GM21447 (cell line): ENCODE results near the gene TSPY9.
"Not testable (repeated sequence)": the region's sequence is repeated elsewhere in the genome, so short reads cannot be mapped to it uniquely, and the experiment has no call there.

ENCODE experiments used
- ATAC-seq: cut with Tn5 transposase; IDR thresholded peaks from one replicate; pipeline ENCODE4 v1.9.1; 2021; ENCODE audit not compliant: unreplicated experiment

Gene TSPY9, protein sequence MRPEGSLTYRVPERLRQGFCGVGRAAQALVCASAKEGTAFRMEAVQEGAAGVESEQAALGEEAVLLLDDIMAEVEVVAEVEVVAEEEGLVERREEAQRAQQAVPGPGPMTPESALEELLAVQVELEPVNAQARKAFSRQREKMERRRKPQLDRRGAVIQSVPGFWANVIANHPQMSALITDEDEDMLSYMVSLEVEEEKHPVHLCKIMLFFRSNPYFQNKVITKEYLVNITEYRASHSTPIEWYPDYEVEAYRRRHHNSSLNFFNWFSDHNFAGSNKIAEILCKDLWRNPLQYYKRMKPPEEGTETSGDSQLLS

DNA sequence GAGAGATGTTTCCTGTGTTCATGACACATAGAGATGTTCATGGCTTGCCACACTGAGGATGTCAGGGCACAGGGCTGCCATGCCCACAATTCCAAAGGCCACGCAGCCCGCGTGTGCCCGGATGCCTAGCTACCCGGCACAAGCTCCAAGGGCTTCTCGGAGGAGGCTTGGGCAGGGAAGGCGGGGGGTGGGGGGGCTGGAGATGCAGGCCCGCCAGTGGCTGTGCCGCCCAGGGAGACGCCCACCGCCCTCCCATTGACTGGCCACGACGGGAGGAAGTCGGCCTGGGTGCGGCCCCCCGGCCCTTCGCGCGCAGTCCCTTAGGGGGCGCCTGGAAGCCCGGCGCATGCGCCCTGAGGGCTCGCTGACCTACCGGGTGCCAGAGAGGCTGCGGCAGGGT is at the start of gene TSPY9:
Gene TSPY9, plus strand, starts transcription at position 301 of the 400 bp plus-strand sequence. Its CDS starts 46 bp downstream, at position 347.
- ATAC-seq, result not testable (repeated sequence)

DNA sequence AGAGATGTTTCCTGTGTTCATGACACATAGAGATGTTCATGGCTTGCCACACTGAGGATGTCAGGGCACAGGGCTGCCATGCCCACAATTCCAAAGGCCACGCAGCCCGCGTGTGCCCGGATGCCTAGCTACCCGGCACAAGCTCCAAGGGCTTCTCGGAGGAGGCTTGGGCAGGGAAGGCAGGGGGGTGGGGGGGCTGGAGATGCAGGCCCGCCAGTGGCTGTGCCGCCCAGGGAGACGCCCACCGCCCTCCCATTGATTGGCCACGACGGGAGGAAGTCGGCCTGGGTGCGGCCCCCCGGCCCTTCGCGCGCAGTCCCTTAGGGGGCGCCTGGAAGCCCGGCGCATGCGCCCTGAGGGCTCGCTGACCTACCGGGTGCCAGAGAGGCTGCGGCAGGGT is 20.4 kb upstream of the TSPY9 start, which contains the start of gene TSPY1:
Gene TSPY1, plus strand, starts transcription at position 301 of the 400 bp plus-strand sequence. Its CDS starts 46 bp downstream, at position 347.
- not testable (repeated sequence) for ATAC-seq

DNA sequence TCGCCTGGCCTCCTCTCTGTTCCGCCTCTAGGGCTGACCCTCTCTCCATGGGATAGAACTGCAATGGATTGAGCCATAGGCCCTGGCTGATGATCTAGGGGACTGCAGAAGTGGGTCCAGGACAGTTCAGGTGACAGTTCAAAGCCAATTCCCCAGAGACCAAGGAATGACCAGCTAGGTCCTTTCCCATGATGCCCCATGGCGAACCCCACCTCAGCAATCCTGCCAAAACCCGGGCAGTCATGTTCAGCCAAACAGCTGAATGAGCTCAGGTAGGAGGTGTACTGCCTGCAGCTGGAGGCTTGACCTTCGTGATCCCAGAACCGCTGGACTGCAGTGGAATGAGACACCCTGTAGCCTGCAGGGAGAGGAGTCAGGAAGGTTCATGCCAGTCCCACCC is 17.3 kb downstream of the TSPY9 start:
- ATAC-seq, result not testable (repeated sequence)

DNA sequence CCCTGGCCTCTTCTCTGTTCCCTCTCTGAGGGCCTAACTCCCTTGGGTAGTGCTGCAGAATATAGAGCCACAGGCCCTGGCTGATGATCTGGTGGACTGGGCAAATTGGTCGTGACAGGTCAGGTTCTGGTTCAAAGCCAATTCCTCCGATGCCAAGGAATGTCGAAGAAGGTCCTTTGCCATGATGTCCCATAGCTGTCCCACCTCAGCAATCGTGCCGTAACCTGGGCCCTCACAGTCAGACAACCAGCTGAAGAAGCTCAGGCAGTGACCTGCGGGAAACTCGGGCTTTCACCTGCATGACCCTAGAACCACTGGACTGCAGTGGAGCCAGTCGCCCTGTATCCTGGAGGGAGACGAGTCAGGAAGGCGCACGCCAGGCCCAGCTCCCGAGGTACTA is 29.2 kb downstream of the TSPY9 start:
- not testable (repeated sequence) for ATAC-seq

DNA sequence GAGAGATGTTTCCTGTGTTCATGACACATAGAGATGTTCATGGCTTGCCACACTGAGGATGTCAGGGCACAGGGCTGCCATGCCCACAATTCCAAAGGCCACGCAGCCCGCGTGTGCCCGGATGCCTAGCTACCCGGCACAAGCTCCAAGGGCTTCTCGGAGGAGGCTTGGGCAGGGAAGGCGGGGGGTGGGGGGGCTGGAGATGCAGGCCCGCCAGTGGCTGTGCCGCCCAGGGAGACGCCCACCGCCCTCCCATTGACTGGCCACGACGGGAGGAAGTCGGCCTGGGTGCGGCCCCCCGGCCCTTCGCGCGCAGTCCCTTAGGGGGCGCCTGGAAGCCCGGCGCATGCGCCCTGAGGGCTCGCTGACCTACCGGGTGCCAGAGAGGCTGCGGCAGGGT is 40.5 kb downstream of the TSPY9 start, which contains the start of gene TSPY10:
Gene TSPY10, plus strand, starts transcription at position 301 of the 400 bp plus-strand sequence. Its CDS starts 46 bp downstream, at position 347.
- ATAC-seq, result not testable (repeated sequence)
